Stimulated activated CD4-positive, alpha-beta T cell treated with anti-CD3 and anti-CD28 coated beads, Interleukin-4, amount 100 ng/mL, for 24 hours (primary cell): ENCODE results near the gene LMF1.
"Not testable (repeated sequence)": the region's sequence is repeated elsewhere in the genome, so short reads cannot be mapped to it uniquely, and the experiment has no call there.

Experiments
- DNase-seq: peaks from one replicate; pipeline ENCODE4 v3.0.0-alpha.2; 2020

The LMF1 gene

GRCh38 chr16:890217-890616 lies 80.6 kb downstream of the LMF1 start:
- no peak for DNase-seq

DNA sequence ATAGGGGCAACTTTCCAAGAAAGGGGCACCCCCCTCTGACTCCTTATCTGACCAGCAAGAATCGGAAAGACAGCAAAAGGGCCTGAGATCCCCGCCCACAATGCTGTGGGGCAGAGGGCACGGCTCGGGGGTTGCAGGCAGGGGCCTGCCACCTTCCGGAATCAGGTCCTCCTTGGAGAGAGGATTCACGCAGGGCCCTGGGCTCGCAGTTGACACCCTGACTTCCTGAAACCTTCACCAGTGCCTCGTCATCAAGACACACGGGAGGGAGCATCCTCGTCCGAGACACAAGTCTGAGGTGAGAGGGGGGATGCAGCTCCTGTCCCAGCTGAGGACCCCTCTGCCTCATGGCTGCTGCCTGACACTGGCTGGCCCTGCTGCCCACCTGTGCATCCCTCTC lies 81.2 kb downstream of the LMF1 start:
- no peak for DNase-seq

GRCh38 chr16:888901-889570 lies 81.7 kb downstream of the LMF1 start:
- DNase-seq, result no peak

GRCh38 chr16:888456-888855 lies 82.3 kb downstream of the LMF1 start:
- DNase-seq, result not testable (repeated sequence)

- no peak for DNase-seq
Observed at GRCh38 chr16:887846-888245, 82.9 kb downstream of the LMF1 start.

DNA sequence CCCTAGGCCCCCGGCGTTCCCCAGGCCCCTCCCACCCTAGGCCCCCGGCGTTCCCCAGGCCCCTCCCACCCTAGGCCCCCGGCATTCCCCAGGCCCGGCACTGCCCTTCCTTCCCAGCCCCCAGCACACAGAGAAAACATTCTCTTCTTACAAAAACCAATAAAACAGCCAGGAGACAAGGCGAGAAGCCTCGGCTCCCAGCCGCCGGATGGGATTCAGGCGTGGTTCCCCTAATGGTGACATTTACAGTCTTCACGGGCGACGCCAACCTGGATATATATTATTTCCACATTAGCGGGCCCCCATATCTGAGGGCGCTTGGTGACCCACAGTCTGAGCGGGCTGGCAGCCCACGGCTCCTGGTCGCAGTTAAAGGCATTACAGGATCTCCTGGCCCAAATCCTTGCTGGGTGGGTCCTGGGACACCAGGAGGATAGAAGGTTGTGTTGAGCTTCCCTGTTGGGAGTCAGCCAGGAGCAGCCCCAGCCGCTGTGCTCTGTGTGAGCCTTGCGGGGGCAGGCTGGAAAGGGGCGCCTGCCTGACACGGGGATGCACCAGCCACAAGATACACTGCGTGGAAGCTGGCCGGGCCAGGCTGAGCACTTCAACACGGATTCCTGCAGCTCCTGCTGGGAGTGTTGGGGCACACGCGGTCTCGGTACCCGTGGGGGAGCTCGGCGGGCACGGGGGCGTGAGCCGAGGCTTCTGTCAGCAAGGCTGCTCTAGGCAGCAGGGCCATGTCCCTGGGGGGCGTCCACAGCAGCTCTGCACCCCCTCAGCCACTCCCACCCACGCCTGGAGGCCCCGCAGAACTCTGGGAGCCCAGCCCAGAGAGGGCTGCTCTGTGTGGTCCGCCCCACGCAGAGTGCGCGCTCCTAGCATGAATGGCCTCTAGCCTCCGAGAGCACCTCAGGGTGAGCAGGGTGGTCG lies 83.7 kb downstream of the LMF1 start:
- DNase-seq, result no peak

DNA sequence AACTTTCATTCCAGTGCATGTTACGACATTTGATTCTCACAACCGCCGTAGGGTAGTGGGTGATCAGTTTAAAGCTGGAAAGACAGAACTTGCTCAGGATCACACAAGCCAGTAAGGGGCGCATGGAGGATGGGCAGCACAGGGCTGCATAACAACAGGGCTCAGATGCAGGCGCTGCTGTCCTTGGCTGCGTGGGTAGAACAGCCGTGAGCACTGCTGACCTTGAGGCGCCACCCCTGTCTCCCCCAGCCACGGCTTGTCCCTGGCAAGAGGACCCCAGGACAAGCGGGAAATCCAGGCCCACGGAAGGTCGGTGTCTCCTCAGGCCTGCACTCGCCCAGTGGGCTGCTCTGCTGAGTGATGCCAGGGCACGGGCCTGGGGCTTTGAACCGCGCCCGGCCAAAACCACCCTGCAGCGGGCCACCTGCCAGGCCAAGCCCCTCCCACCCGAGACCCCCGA lies 84.7 kb downstream of the LMF1 start:
- no peak for DNase-seq

GRCh38 chr16:885391-885790 lies 85.4 kb downstream of the LMF1 start:
- no peak for DNase-seq

- no peak for DNase-seq
Observed at GRCh38 chr16:884232-884631, 86.6 kb downstream of the LMF1 start.

- DNase-seq, result no peak
Observed at GRCh38 chr16:883781-884180, 87.0 kb downstream of the LMF1 start.

DNA sequence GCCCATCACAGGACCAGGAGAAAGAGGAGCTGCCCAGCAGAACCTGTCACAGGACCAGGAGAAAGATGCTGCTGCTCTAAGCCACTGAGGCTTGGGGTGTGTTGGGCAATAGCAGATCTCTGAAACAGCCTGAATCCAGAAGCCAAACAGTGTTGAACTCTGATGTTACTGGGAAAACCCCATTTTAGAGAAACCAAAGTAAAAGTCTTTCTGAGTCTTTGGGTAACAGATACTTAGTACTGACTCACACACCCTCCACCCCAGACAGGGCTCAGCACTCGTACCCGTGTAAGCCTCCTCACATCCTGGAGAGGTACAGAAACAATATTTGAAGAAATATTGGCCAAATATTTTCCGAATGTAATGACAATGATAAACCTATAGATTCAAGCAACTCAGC lies 87.4 kb downstream of the LMF1 start:
- no peak for DNase-seq

- not testable (repeated sequence) for DNase-seq
Observed at GRCh38 chr16:882671-883070, 88.1 kb downstream of the LMF1 start.

GRCh38 chr16:882256-882655 lies 88.5 kb downstream of the LMF1 start:
- DNase-seq, result no peak

DNA sequence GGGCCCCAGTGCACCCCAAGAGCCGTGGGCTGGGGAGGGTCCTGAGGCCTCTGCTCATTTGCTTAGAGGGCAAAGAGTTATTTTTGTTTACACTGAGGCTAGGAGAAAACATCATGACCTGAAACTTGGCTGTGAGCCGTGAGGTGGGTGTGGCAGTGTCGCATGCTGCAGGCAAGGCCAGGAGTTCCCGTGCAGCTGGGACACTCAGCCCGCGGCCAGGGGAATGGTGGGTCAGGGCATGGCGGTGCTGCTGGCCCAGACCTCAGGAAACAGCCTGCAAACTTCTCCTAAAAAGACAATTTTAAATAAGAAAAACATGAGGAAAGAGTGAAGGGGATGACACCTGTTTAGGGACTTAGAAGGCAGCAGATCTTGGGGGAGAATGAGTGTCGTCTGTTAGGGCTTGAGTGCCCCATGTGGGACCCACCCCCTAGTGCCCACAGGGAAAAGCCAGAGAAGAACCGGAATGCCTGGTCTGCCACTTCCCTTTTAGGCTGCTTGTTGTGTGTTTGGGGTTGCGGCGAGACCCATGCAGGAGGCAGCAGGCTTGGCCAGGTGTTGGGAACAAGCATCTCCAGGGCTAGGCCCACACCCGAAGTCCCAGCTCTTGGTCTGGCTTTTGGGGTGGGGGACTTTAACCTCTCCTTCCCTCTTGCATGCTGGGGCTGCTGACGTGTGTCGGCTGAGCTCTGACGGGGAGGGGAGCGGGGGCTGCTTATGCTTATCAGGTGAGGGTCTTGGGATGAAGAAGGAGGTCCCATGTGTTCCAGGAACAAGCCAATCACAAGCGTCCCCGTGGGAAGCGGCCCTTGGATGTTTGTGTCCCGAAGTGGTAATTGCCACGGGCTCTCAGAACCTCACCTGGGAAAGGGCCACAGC lies 89.3 kb downstream of the LMF1 start:
- DNase-seq, result no peak

DNA sequence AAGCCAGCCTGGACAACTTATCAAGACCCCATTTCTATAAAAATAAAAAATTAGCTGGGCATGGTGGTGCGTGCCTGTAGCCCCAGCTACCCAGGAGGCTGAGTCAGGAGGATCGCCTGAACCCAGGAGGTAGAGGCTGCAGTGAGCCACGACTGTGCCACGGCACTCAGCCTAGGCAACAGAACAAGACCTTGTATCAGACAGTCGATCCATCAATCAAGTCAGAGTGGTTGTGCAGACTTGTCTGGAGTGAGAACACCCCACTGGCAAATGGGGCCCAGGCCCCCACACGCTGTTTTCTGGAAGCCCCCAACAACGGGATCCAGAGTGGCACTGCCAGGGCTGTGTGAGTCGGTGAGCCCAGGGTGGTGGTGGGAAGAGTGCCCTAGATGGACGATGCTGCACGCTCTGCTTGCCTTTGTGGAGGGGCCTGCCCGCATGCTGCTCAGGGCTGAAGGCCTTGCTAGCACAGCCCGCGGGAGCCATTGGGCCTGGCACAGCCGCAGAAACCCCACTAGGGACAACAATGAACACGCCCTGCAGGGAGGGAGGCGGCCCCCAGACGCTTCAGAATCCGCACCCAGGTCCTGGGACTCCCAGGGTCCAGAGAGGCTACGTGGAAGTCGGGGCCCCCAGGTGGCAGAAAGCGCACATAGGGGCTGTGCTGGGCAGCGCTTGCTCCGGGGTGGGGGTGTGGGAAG lies 90.2 kb downstream of the LMF1 start:
- no peak for DNase-seq

GRCh38 chr16:879986-880385 lies 90.8 kb downstream of the LMF1 start:
- no peak for DNase-seq

- no peak for DNase-seq
Observed at GRCh38 chr16:879461-879861, 91.3 kb downstream of the LMF1 start.

GRCh38 chr16:878886-879285 lies 91.9 kb downstream of the LMF1 start:
- no peak for DNase-seq

GRCh38 chr16:878072-878784 lies 92.6 kb downstream of the LMF1 start:
- DNase-seq, result peak; percentile 30

DNA sequence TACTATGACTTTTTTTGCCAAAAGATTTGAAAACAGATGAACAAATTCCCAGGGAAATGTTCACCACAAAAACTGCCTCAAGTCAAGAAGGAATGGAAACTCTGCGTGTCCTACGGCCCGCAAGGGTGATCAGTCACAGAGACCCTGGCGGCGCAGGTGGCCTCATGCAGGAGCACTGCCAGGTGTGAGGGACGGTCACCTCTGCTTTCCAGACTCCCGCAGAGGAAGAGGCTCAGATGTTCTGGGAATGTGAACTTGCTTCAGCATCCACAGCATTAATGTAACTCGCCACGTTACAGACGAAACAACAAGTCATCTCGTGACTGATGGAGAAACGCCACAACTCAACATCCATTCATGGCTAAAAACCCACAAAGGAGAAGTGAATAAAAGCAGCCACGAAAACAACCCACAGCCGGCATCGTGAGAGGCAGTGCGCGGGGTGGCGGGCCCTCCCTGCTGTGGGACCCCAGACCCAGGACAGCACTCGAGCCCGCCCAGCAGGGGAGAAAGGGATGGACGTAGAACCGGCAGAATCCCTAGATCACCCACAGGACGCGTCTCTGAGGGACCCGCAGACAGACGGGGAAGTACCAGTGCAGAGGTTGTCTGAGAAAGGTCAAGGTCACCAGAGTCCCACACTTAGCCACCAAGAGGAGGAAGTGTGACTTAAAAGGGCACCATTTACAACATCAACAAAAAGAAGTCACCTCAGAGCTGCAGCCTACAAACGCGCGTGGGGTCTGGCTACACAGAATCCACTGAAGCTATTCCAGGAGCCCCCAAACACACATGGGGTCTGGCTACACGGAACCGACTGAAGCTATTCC lies 93.3 kb downstream of the LMF1 start:
- no peak for DNase-seq
